AG09309 (cell line): ENCODE data around the gene SH3GLB2.
"Not testable (repeated sequence)": the region's sequence is repeated elsewhere in the genome, so short reads cannot be mapped to it uniquely, and the experiment has no call there.

Source experiments
- DNase-seq: peaks from one replicate; pipeline ENCODE4 v3.0.0-alpha.2; 2010; ENCODE audit warnings: low read depth
- H3K4me3 ChIP-seq: 2 replicates; pipeline ENCODE4 v1.5.1; 2011; ENCODE audit warnings: mild to moderate bottlenecking, low read depth, low read length, moderate library complexity; ENCODE audit not compliant: control insufficient read depth
- CTCF ChIP-seq: IDR thresholded peaks from 2 replicates; pipeline ENCODE4 v1.5.1; 2011; ENCODE audit warnings: mild to moderate bottlenecking, low read depth, low read length, inconsistent platforms; ENCODE audit not compliant: insufficient read depth, control insufficient read depth; ENCODE audit errors: missing control alignments

The SH3GLB2 gene

DNA sequence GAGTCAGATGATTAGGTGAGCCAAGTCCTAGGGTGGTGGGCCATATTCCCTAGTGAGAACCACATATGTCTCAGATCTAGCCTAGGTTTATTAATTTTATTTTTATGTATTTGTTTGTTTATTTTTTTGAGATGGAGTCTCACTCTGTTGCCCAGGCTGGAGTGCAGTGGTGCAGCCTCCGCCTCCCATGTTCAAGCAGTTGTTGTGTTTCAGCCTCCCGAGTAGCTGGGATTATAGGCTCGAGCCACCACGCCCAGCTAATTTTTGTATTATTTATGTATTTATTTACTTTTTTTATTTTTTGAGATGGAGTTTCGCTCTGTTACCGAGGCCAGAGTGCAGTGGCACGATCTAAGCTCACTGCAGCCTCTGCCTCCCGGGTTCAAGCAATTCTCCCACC is 44.6 kb downstream of the SH3GLB2 start:
- TF ChIP-seq CTCF: no peak
- DNase-seq: no peak

GRCh38 chr9:128979111-128979510 is 49.0 kb downstream of the SH3GLB2 start:
- no peak for TF ChIP-seq CTCF

More for the DNA sequence above, 44.6 kb downstream of the SH3GLB2 start:
- no peak overlapping the region for H3K4me3 ChIP-seq

GRCh38 chr9:128972956-128973355 is 55.2 kb downstream of the SH3GLB2 start:
- no peak for TF ChIP-seq CTCF
- DNase-seq: no peak
- H3K4me3 ChIP-seq: no peak overlapping the region

More at GRCh38 chr9:128979111-128979510, 49.0 kb downstream of the SH3GLB2 start:
- H3K4me3 ChIP-seq: no peak overlapping the region
- DNase-seq: no peak

DNA sequence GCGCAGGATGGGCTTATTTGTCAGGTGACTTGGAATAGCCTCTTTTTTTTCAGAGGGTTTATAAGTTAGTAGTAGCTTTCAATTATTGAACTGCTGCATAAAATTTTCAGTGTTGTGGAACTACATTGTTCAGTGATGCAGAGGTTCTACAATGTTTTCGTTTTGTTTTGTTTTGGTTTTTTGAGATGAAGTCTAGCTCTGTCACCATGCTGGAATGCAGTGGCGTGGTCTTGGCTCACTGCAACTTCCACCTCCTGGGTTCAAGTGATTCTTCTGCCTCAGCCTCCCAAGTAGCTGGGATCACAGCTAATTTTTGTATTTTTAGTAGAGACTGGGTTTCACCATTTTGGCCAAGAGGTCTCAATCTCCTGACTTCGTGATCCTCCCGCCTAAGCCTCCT is 58.6 kb downstream of the SH3GLB2 start:
- DNase-seq: no peak
- no peak for TF ChIP-seq CTCF
- H3K4me3 ChIP-seq: no peak overlapping the region

DNA sequence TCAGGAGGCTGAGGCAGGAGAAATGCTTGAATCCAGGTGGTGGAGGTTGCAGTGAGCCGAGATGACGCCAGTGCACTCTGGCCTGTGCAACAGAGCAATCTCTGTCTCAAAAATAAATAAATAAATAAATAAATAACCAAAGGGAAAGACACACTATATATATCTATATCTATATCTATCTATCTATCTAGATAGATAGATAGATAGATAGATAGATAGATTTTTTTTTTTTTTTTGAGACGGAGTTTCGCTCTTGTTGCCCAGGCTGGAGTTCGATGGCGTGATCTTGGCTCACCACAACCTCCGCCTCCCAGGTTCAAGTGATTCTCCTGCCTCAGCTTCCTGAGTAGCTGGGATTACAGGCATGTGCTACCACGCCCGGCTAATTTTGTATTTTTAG is 66.7 kb downstream of the SH3GLB2 start:
- H3K4me3 ChIP-seq, DNase-seq: not testable (repeated sequence)
